ENCODE data around the gene ETFBKMT.
"Not testable (repeated sequence)": the region's sequence is repeated elsewhere in the genome, so short reads cannot be mapped to it uniquely, and the experiment has no call there.

GRCh38 chr12:31708118-31708517 is 48.6 kb downstream of the ETFBKMT start:
- not testable (repeated sequence) for TF ChIP-seq CTCF, POLR2A (IDR thresholded peaks at IDR 0.05)
